HG03280 (cell line): ENCODE results near the gene PPARA.

Experiments
- ATAC-seq: cut with Tn5 transposase; IDR thresholded peaks from one replicate; pipeline ENCODE4 v1.9.1; 2021; ENCODE audit warnings: mild to moderate bottlenecking, moderate library complexity; ENCODE audit not compliant: unreplicated experiment

PPARA gene

DNA sequence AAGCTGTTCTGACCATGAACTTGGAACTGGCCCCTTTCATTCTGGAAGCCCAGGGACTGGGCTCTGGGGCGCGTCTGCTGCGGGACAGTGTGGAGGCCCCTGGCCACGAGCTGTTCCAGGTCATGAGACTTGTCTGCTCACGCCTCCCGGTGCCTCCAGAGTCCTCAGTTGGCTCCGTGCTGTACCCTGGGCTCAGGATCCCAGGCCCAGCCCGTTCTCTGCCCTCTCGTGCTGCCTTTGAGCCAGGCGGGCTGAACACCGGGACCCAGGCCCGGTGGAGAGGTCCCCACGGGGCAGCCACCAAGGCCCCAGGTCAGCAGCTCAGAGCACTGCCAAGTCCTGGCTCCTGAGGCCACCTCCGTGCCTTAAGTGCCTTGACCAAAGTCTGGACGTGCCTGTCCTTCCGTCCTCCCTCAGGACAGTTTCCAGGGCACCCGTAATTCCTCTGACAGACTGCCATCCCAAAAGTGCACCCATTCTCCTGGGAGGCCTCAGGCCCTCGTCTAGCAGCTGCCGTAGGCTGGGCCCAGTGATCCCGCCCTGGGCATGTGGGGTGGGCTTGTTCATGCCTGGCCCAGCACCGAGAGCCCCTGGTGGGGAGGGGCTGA, 36.3 kb upstream of the PPARA start:
- no peak for ATAC-seq

DNA sequence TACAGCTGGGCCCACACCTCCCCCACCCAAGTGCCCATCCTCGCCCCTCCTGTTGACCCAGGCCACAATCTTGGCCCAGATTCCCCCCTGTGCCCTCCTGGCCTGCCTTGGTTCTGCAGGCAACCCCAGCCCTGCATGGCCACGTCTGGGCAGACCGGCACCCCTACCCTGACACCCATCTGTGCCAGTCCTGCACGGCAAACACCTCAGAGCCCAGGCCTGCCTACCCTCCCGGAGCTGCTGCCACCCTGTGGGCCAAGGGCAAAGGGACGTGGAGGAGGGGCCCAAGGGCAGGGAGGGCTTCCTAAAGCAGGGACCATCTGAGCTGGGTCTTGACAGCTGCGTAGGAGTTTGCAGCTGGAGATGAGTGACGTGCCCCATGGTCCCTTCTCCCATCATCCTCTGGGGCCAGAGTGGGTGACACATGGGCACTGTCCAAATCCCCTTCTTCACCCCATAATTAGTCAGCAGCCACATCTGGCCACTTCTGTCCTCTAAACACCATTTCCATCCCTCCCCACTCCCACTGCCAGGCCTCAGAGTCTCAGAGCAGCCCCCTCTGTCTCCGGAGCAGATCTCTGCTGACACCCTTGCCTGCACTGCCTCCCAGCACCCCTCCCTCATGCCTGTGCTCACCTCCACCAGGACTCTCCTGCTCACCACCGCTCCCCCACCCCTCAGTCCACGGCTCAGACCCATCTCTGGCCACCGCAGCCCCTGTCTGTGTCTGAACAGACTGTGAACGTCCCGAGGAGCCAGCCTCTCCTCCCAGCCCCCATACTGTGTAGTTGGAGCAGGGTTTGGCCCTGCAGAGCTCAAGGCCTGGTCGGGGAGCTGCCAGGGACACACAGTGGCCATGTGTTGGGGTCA, 35.6 kb upstream of the PPARA start:
- ATAC-seq = no peak

GRCh38 chr22:46115388-46115678, 35.0 kb upstream of the PPARA start:
- no peak for ATAC-seq

DNA sequence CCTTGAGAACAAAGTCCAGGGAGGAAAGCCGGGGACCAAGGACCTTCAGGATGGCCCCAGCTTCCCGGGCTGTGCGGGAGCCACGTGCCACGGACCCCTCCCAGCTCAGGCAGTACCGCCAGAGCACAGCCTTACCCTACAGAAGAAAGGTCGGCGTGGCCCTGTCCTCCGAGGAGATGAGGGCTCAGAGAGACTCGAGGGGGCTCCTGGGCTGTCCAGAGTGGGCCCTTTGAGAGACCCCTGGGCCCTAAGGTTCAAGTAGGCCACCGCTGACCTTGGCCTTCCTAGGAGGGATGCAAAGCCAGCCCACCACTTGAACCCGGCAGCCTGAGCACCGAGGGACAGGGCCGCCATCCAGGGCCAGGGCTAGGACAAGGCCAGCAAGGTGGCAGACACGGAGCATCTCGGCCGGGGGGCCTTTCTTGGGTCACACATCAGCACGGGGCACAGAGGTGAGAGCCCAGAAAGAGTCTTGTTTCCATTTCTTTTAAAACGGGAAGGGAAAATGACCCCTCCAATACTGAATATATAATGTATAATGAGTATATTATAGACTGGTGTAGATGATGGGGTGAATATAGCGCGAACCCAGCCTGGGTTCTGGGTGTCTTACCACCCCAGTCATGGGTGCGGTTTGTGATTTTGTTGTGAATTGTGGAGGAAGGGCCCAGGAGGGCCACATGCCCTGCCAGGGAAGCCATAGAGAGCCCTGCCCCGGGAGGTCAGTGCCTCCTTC, 34.4 kb upstream of the PPARA start:
- no peak for ATAC-seq

DNA sequence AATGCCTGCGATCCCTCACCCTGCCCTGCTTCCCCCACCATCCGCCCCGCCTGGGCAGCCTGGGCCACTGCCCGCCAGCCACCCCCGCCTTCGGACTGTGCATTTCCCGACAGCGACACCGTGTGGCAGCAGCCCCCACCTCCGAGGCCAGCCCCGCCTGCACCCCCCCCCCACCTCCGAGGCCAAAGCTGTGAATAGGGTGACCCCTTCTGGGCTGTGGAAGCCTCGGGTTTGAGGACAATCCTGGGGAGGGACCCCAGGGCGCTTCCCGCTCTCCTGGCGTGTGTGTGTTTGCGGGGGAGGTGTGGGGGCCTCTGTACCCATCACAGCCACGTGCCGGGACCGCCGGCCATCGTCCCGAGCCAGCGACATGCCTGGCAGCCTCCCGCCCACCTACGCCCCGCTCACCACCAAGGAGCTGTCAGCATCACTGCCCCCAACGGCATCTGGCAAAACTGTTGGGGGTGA, 33.8 kb upstream of the PPARA start:
- peak; percentile 66 for ATAC-seq

- no peak for ATAC-seq
Observed at GRCh38 chr22:46117206-46118199, 32.8 kb upstream of the PPARA start.

DNA sequence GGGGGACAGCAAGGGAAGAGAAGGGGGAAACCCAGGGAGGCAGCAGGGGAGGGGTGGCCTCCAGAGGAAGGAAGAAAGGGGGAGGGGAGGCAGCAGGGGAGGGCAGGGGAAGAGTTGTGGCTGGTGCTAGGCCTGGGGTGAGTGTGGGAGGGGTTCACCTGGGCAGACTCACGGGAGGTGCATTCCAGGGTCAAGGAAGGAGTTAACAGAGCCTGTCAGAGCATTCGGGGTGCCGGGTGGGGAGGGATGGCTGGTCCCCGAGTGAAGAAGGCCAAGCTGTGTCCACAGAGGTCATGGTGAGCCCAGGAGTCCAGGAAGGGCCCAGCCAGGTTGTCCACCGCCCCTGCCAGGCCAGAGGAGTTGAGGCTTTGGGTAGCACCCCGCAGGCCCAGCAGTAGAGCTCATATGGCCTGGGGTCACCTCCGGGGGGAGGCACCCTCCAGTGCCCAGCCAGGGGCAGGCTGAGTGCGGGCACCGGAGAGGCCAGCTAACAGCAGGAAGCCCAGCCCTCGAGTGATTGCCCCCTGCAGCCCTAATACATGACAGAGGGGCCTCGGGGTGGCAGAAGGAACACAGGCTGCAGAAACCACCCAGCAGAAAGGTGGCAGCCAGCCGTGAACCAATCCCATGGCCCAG, 31.1 kb upstream of the PPARA start:
- no peak for ATAC-seq

DNA sequence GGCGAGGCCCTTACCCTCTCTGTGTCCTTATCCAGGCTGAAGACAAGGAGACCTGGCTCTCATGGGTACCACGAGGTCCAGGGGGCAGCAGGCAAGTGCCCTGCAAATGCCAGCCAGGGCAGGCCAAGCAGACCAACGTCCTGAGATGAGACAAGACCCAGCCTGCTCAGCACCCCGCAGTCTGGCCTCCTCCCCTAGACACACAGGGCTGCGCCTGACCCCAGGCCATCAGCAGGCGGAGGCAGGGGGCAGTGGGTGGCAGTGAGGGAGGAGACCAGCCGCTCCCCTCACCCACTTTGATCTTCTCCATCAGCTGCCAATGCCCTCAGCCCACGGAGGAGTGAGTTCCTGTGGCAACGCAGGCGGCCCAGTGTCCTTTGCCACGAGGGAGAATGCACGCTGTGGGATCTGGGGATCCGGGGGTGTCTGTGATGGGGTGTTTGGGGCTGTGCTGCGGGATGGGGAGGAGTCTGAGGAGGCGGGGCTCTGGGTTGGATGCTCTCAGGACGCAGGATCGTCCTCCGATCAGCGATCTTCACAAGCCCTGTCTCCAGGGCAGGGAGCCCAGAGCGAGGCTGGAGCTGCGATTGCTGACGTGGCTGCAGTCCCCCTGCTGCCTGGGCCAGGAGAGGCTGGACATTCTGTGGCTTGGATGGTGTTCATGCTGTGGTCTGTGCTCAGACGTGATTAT, 30.5 kb upstream of the PPARA start:
- ATAC-seq = no peak

DNA sequence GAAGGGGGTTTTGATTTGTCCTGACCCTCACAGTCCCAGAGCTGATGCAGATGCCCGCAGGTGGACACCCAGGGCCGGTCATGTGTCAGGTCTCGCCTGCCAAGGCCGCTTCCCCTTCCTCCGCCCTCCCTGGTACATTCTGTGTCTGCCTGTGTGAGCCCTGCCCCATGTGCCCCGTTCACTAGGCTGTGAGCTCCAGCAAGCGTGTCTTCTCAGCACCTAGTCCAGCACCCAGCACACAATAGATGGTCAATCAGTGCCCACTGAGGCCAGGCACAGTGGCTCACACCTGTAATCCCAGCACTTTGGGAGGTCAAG, 29.9 kb upstream of the PPARA start:
- ATAC-seq = no peak

GRCh38 chr22:46121079-46121478, 29.2 kb upstream of the PPARA start:
- ATAC-seq = no peak

DNA sequence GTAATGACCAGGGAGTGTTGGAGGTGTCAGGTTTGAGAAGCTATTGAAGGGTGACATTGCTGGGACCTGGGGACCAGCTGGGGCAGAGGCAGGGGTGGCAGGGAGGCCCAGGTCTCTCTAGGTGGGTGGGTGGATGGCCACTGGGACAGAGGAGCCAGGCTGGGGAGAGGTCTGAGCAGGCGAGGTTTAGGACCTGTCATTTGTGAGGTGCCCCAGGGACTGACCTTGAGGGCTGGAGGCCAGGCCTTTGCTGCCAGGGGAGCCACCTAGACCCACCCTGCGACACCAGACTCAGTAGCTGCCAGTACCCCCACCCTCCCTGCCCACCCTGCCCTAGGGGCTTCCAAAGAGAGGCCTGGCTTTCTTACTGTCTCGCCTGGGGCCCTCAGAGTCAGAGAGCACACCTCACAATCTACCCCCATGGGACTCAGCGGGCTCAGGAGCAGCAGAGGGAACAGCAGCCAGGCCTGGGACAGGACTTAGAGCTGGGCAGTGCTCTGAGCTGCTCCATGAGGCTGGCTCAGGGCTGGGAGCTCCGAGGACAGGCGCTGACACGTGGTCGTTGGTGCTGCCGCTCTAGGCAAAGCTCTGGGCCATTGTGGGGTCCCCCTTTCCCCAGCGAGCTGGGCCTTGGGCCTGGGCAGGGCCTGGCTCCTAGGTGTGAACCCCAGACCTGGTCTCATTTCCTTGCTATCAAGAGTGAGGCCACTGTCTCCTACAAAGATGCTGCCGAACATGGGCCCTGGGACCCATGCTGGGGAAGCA, 28.6 kb upstream of the PPARA start:
- ATAC-seq = no peak

DNA sequence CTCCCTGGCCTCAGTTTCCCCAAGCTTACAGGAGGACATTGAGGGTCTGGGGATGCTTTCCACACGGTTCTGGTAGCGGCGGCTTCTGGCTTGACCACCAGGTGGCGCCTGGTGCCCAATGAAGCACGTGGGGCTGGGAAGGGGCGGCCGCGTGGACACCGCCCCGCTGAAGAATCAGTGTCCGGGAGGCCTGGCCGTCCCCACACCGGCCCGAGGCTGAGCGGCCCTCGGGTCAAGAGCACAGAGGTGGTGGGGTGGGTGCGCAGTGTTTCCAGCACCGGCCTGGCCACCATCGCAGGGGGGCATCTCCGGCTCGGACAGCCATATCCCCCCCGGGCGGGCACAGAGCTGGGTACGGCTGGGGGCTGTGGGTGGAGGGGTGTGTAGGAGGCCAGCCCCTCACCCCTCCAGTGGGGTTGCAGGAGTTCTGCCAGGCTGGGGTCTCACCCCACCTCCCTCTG, 27.8 kb upstream of the PPARA start:
- ATAC-seq = no peak

GRCh38 chr22:46122980-46123693, 27.2 kb upstream of the PPARA start:
- ATAC-seq = no peak

- ATAC-seq = no peak
Observed at GRCh38 chr22:46123694-46124382, 26.5 kb upstream of the PPARA start.

GRCh38 chr22:46124383-46125144, 25.8 kb upstream of the PPARA start:
- ATAC-seq = no peak

GRCh38 chr22:46125311-46125710, 25.0 kb upstream of the PPARA start:
- no peak for ATAC-seq
